Osteocyte (in vitro differentiated cells): Measurements from ENCODE around the gene GUCD1. TPM values are rescaled to one million over a fixed set of nuclear protein-coding genes. Genes with fewer than 3 reads are reported as not detected.

Experiments
- DNase-seq: peaks from one replicate; pipeline ENCODE4 v3.0.0; 2021; ENCODE audit warnings: mixed read lengths; ENCODE audit not compliant: unreplicated experiment; ENCODE audit errors: extremely low spot score
- H3K27ac Mint-ChIP-seq: one replicate; pipeline ENCODE4 v1.8.0; 2021; ENCODE audit warnings: mild to moderate bottlenecking, mixed read lengths; ENCODE audit not compliant: unreplicated experiment
- H3K27me3 Mint-ChIP-seq: one replicate; pipeline ENCODE4 v1.8.0; 2021; ENCODE audit warnings: mixed read lengths; ENCODE audit not compliant: unreplicated experiment
- H3K36me3 Mint-ChIP-seq: one replicate; pipeline ENCODE4 v1.8.0; 2021; ENCODE audit warnings: mixed read lengths; ENCODE audit not compliant: unreplicated experiment
- H3K4me1 Mint-ChIP-seq: one replicate; pipeline ENCODE4 v1.8.0; 2021; ENCODE audit warnings: mixed read lengths; ENCODE audit not compliant: unreplicated experiment
- H3K4me3 Mint-ChIP-seq: one replicate; pipeline ENCODE4 v1.8.0; 2021; ENCODE audit warnings: mild to moderate bottlenecking, moderate library complexity, mixed read lengths; ENCODE audit not compliant: unreplicated experiment
- H3K9me3 Mint-ChIP-seq: one replicate; pipeline ENCODE4 v1.8.0; 2021; ENCODE audit warnings: mixed read lengths; ENCODE audit not compliant: unreplicated experiment
- CTCF ChIP-seq: fragments of 200-600 bp; sonication (generic); IDR thresholded peaks from 2 replicates; pipeline ENCODE4 v1.5.0; 2021; ENCODE audit warnings: antibody characterized with exemption, mild to moderate bottlenecking, moderate library complexity
- total RNA-seq: library from RNA; stranded (reverse); gene quantifications from 2 replicates; pipeline ENCODE4 v1.2.1, GENCODE V29; 2021

GUCD1 gene
- total RNA-seq, 1 donor from 2014 or later, result 79.3 TPM

- TF ChIP-seq CTCF, result no peak
- no peak overlapping the region for H3K4me3 Mint-ChIP-seq
- H3K9me3 Mint-ChIP-seq, result no peaks in the 10 kb centered on the region
- H3K36me3 Mint-ChIP-seq, result no peaks in the 10 kb centered on the region
- no peaks in the 10 kb centered on the region for H3K27me3 Mint-ChIP-seq
- no peak for DNase-seq
- H3K27ac Mint-ChIP-seq, result peak overlapping the region; percentile 24
- peaks cover 21% of the 10 kb centered on the region for H3K4me1 Mint-ChIP-seq
Observed at GRCh38 chr22:24506802-24507438, 48.0 kb downstream of the GUCD1 start.

GRCh38 chr22:24504956-24505736 is 49.8 kb downstream of the GUCD1 start:
- Mint-ChIP-seq H3K4me1 (peaks cover 13% of the 10 kb centered on the region), H3K36me3 (no peaks in the 10 kb centered on the region), H3K27ac (no peak overlapping the region), H3K27me3 (no peaks in the 10 kb centered on the region), H3K9me3 (no peaks in the 10 kb centered on the region), H3K4me3 (no peak overlapping the region)
- DNase-seq, result no peak
- no peak for TF ChIP-seq CTCF

- H3K27me3 Mint-ChIP-seq, result no peaks in the 10 kb centered on the region
- TF ChIP-seq CTCF, result no peak
- no peaks in the 10 kb centered on the region for H3K9me3 Mint-ChIP-seq
- no peak for DNase-seq
- H3K4me1 Mint-ChIP-seq, result peaks cover 13% of the 10 kb centered on the region
- no peaks in the 10 kb centered on the region for H3K36me3 Mint-ChIP-seq
- no peak overlapping the region for H3K4me3 Mint-ChIP-seq
- H3K27ac Mint-ChIP-seq, result no peak overlapping the region
Observed at GRCh38 chr22:24504540-24504939, 50.4 kb downstream of the GUCD1 start.

GRCh38 chr22:24503843-24504338 is 51.0 kb downstream of the GUCD1 start:
- no peaks in the 10 kb centered on the region for H3K36me3 Mint-ChIP-seq
- no peak overlapping the region for H3K27ac Mint-ChIP-seq
- no peaks in the 10 kb centered on the region for H3K27me3 Mint-ChIP-seq
- H3K9me3 Mint-ChIP-seq, result no peaks in the 10 kb centered on the region
- DNase-seq, result no peak
- peaks cover 13% of the 10 kb centered on the region for H3K4me1 Mint-ChIP-seq
- no peak for TF ChIP-seq CTCF
- H3K4me3 Mint-ChIP-seq, result no peak overlapping the region

- no peak overlapping the region for H3K4me3 Mint-ChIP-seq
Observed at GRCh38 chr22:24503137-24503842, 51.6 kb downstream of the GUCD1 start.

More at GRCh38 chr22:24503137-24503842, 51.6 kb downstream of the GUCD1 start:
- peak; percentile 78 for TF ChIP-seq CTCF
- H3K9me3 Mint-ChIP-seq, result no peaks in the 10 kb centered on the region
- no peak overlapping the region for H3K27ac Mint-ChIP-seq
- DNase-seq, result no peak
- no peaks in the 10 kb centered on the region for H3K27me3 Mint-ChIP-seq
- H3K4me1 Mint-ChIP-seq, result peaks cover 13% of the 10 kb centered on the region
- H3K36me3 Mint-ChIP-seq, result no peaks in the 10 kb centered on the region
